ENCODE data around the gene TSR3. TPM values are rescaled to one million over a fixed set of nuclear protein-coding genes. Genes with fewer than 3 reads are reported as not detected.

The TSR3 gene
- total and polyA plus RNA-seq, 3 experiments from 2014 or later = 91.8 to 109 (median 102) TPM

GRCh38 chr16:1346422-1347285 lies 5.0 kb downstream of the TSR3 start:
- Mint-ChIP-seq H3K4me1 (peaks cover 21 to 40% (median 21%) of the 10 kb centered on the region in 3 donors), H3K4me3 (no peak overlapping the region), H3K36me3 (peaks cover 0 to 31% (median 0%) of the 10 kb centered on the region in 3 donors), H3K9me3 (no peaks in the 10 kb centered on the region), H3K27ac (no peak overlapping the region), H3K27me3 (no peaks in the 10 kb centered on the region)
- DNase-seq = no peak
- no peaks in the 10 kb centered on the region for H3K27me3 ChIP-seq (ENCODE audit: insufficient read depth, low read length, poor library complexity, severe bottlenecking)
- ChIA-PET CTCF (no interaction called here), POLR2A (interaction anchor here (0.5 kb wide), 1 partner anchor 70 kb away, joined by 8 read pairs; no protein-coding TSS in a partner anchor)
- H3K4me3 ChIP-seq (ENCODE audit: low read length) = no peak overlapping the region
- H3K27ac ChIP-seq (ENCODE audit: low read depth, low read length) = no peak overlapping the region
- H3K9me3 ChIP-seq (ENCODE audit: low read length) = no peaks in the 10 kb centered on the region
- H3K36me3 ChIP-seq (ENCODE audit: insufficient read depth, low read length) = no peaks in the 10 kb centered on the region
- H3K4me1 ChIP-seq (ENCODE audit: insufficient read depth, low read length) = peaks cover 27% of the 10 kb centered on the region

DNA sequence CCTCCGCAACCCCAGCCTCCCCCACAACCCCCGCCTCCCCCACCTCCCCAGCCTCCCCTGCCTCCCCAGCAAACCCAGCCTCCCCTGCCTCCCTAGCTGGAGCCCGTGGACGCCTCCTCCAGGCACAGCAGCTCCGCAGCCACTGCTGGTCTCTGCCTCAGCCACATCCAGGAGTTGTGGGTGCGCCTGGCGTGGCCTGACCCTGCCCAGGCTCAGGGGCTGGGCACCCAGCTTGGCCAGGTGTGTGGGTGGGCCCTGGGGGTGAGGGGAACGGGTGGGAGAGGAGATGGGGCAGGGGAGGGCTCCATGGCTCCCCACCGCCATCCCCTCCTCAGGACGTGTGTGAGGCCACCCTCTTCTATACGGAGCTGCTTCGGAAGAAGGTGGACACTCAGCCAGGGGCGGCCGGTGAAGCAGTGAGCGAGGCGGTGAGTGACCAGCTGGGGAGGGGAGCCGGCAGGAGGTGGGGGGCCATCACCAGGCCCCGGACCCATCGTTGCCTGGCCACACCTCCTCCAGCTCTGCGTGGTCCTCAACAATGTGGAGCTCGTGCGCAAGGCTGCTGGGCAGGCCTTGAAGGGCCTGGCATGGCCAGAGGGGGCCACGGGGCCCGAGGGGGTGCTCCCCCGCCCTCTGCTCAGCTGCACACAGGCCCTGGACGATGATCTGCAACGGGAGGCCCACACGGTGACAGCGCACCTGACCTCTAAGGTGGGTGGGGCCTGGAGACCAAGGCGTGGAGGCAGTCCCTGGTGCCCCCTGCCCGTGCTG lies 5.8 kb downstream of the TSR3 start:
- no peak for DNase-seq
- ChIA-PET POLR2A (interaction anchor here (0.5 kb wide), 1 partner anchor 71 kb away, joined by 8 read pairs; no protein-coding TSS in a partner anchor), CTCF (interaction anchor here (0.6 kb wide), 1 partner anchor 19 kb away, joined by 3 read pairs; no protein-coding TSS in a partner anchor)
- no peaks in the 10 kb centered on the region for H3K9me3 Mint-ChIP-seq
- no peaks in the 10 kb centered on the region for H3K36me3 ChIP-seq (ENCODE audit: insufficient read depth, low read length)
- no peaks in the 10 kb centered on the region for H3K27me3 ChIP-seq (ENCODE audit: insufficient read depth, low read length, poor library complexity, severe bottlenecking)
- H3K36me3 Mint-ChIP-seq = peaks cover 0 to 27% (median 0%) of the 10 kb centered on the region in 3 donors
- H3K4me3 Mint-ChIP-seq = no peak overlapping the region
- H3K27ac ChIP-seq (ENCODE audit: low read depth, low read length) = no peak overlapping the region
- H3K9me3 ChIP-seq (ENCODE audit: low read length) = no peaks in the 10 kb centered on the region
- H3K4me1 ChIP-seq (ENCODE audit: insufficient read depth, low read length) = peaks cover 25% of the 10 kb centered on the region
- no peaks in the 10 kb centered on the region for H3K27me3 Mint-ChIP-seq
- H3K4me1 Mint-ChIP-seq = peaks cover 19 to 36% (median 21%) of the 10 kb centered on the region in 3 donors
- H3K4me3 ChIP-seq (ENCODE audit: low read length) = no peak overlapping the region
- no peak overlapping the region for H3K27ac Mint-ChIP-seq

DNA sequence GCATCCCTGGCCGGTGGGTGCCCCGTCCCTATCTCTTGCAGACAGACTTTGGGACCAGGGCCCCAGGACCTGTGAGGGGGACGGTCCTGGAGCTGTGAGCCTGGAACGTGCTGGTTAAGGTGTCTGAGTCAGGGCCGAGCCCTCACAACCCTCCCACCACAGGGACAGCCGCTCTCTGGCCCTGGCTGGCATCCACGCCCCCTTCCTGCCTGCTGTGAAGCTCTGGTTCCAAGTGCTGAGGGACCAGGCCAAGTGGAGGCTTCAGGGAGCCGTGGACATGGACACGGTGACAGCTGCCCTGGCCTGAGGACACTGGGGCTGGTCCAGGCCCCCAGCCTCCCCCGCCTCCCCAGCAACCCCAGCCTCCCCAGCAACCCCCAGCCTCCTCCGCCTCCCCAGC lies 6.6 kb downstream of the TSR3 start:
- no peaks in the 10 kb centered on the region for H3K27me3 Mint-ChIP-seq
- H3K9me3 Mint-ChIP-seq = no peaks in the 10 kb centered on the region
- H3K4me1 Mint-ChIP-seq = peaks cover 13 to 33% (median 15%) of the 10 kb centered on the region in 3 donors
- Histone ChIP-seq H3K27me3 (ENCODE audit: insufficient read depth, low read length, poor library complexity, severe bottlenecking) (no peaks in the 10 kb centered on the region), H3K4me3 (ENCODE audit: low read length) (no peak overlapping the region), H3K27ac (ENCODE audit: low read depth, low read length) (no peak overlapping the region), H3K36me3 (ENCODE audit: insufficient read depth, low read length) (no peaks in the 10 kb centered on the region), H3K4me1 (ENCODE audit: insufficient read depth, low read length) (peaks cover 19% of the 10 kb centered on the region), H3K9me3 (ENCODE audit: low read length) (no peaks in the 10 kb centered on the region)
- no peak for DNase-seq
- H3K27ac Mint-ChIP-seq = no peak overlapping the region
- POLR2A ChIA-PET = no interaction called here
- peaks cover 0 to 22% (median 0%) of the 10 kb centered on the region in 3 donors for H3K36me3 Mint-ChIP-seq
- H3K4me3 Mint-ChIP-seq = no peak overlapping the region
- CTCF ChIA-PET = interaction anchor here (0.6 kb wide), 1 partner anchor 19 kb away, joined by 3 read pairs; no protein-coding TSS in a partner anchor

DNA sequence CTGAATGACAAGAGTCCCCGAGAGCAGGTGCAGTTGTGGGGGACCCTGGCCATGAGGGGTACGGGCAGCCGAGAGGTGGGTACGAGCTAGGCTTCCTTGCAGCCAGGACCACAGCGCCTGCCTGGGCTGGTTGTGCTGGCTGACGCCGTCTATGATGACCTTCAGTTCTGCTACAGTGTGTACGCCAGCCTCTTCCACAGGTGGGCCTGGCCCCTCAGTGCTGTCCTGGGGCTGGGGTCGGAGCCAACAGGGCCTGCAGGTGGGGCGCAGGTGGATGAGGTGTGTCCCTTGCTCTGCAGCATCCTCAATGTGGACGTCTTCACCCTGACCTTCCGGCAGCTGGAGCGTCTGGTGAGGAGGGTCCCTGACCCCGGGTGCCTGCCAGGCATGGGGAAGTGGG lies 7.2 kb downstream of the TSR3 start:
- Mint-ChIP-seq H3K27ac (peak overlapping the region in 2 of 8 donors; percentile 43 to 45), H3K4me1 (peaks cover 13 to 32% (median 13%) of the 10 kb centered on the region in 3 donors), H3K4me3 (peak overlapping the region in 1 of 7 donors; percentile 18), H3K36me3 (peaks cover 0 to 17% (median 0%) of the 10 kb centered on the region in 3 donors), H3K27me3 (no peaks in the 10 kb centered on the region), H3K9me3 (no peaks in the 10 kb centered on the region)
- no peaks in the 10 kb centered on the region for H3K27me3 ChIP-seq (ENCODE audit: insufficient read depth, low read length, poor library complexity, severe bottlenecking)
- no peaks in the 10 kb centered on the region for H3K9me3 ChIP-seq (ENCODE audit: low read length)
- H3K36me3 ChIP-seq (ENCODE audit: insufficient read depth, low read length) = no peaks in the 10 kb centered on the region
- ChIA-PET POLR2A (no interaction called here), CTCF (no interaction called here)
- H3K27ac ChIP-seq (ENCODE audit: low read depth, low read length) = no peak overlapping the region
- H3K4me3 ChIP-seq (ENCODE audit: low read length) = no peak overlapping the region
- peaks cover 19% of the 10 kb centered on the region for H3K4me1 ChIP-seq (ENCODE audit: insufficient read depth, low read length)
- DNase-seq = no peak

GRCh38 chr16:1343428-1344242 lies 8.0 kb downstream of the TSR3 start:
- Mint-ChIP-seq H3K27me3 (no peaks in the 10 kb centered on the region), H3K4me1 (peaks cover 13 to 28% (median 13%) of the 10 kb centered on the region in 3 donors), H3K4me3 (peak overlapping the region; percentile 21 to 89 (median 79)), H3K27ac (peak overlapping the region in 7 of 8 donors; percentile 4 to 83 (median 72)), H3K36me3 (peaks cover 0 to 8% (median 0%) of the 10 kb centered on the region in 3 donors), H3K9me3 (no peaks in the 10 kb centered on the region)
- H3K36me3 ChIP-seq (ENCODE audit: insufficient read depth, low read length) = no peaks in the 10 kb centered on the region
- peaks cover 19% of the 10 kb centered on the region for H3K4me1 ChIP-seq (ENCODE audit: insufficient read depth, low read length)
- H3K9me3 ChIP-seq (ENCODE audit: low read length) = no peaks in the 10 kb centered on the region
- H3K27me3 ChIP-seq (ENCODE audit: insufficient read depth, low read length, poor library complexity, severe bottlenecking) = no peaks in the 10 kb centered on the region
- DNase-seq = no peak
- peak overlapping the region; percentile 37 for H3K4me3 ChIP-seq (ENCODE audit: low read length)
- ChIA-PET CTCF (interaction anchor here (1.1 to 1.8 kb wide), 3 partner anchors 29 to 42 kb away, joined by 3 to 8 read pairs (median 6); partner anchors contain the start of gene UBE2I), POLR2A (interaction anchor here (1.0 to 2.9 kb wide), 5 partner anchors 7 to 190 kb away, joined by 3 to 14 read pairs (median 5); partner anchors contain the start of genes BAIAP3, TMEM204 and UBE2I)
- H3K27ac ChIP-seq (ENCODE audit: low read depth, low read length) = no peak overlapping the region

GRCh38 chr16:1342526-1343427 lies 8.9 kb downstream of the TSR3 start:
- peak overlapping the region; percentile 4 to 83 (median 72) for H3K27ac Mint-ChIP-seq
- H3K27me3 Mint-ChIP-seq = no peaks in the 10 kb centered on the region
- DNase-seq = peak; percentile 93 to 97 (median 95)
- ChIA-PET CTCF (interaction anchor here (0.9 to 1.8 kb wide), 6 partner anchors 22 to 276 kb away, joined by 3 to 8 read pairs (median 3); partner anchors contain the start of gene UBE2I), POLR2A (interaction anchor here (0.5 to 2.9 kb wide), 6 partner anchors 8 to 190 kb away, joined by 3 to 14 read pairs (median 5); partner anchors contain the start of genes BAIAP3, TMEM204 and UBE2I)
- peaks cover 0 to 6% (median 0%) of the 10 kb centered on the region in 3 donors for H3K36me3 Mint-ChIP-seq
- H3K36me3 ChIP-seq (ENCODE audit: insufficient read depth, low read length) = no peaks in the 10 kb centered on the region
- H3K27me3 ChIP-seq (ENCODE audit: insufficient read depth, low read length, poor library complexity, severe bottlenecking) = no peaks in the 10 kb centered on the region
- H3K9me3 Mint-ChIP-seq = no peaks in the 10 kb centered on the region
- no peaks in the 10 kb centered on the region for H3K9me3 ChIP-seq (ENCODE audit: low read length)
- peak overlapping the region; percentile 21 to 89 (median 79) for H3K4me3 Mint-ChIP-seq
- H3K27ac ChIP-seq (ENCODE audit: low read depth, low read length) = no peak overlapping the region
- H3K4me3 ChIP-seq (ENCODE audit: low read length) = peak overlapping the region; percentile 62
- peaks cover 19% of the 10 kb centered on the region for H3K4me1 ChIP-seq (ENCODE audit: insufficient read depth, low read length)
- H3K4me1 Mint-ChIP-seq = peaks cover 13 to 28% (median 13%) of the 10 kb centered on the region in 3 donors

Measured in CD8-positive, alpha-beta memory T cell (primary cell).